ENCODE results near the gene HNF4A.

Gene HNF4A

GRCh38 chr20:44479643-44480042 lies 124.1 kb downstream of the HNF4A start:
- no peak for TF ChIP-seq NFIC (IDR thresholded peaks at IDR 0.05)
- TF ChIP-seq, protein P1, sequence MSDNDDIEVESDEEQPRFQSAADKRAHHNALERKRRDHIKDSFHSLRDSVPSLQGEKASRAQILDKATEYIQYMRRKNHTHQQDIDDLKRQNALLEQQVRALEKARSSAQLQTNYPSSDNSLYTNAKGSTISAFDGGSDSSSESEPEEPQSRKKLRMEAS (IDR thresholded peaks at IDR 0.05): no peak
- no peak for TF ChIP-seq RAD21 (IDR thresholded peaks at IDR 0.05; ENCODE audit: low read depth)
- no peak for TF ChIP-seq ZBTB7A (IDR thresholded peaks at IDR 0.05; ENCODE audit: low read depth)

- no peak for TF ChIP-seq RAD21 (IDR thresholded peaks at IDR 0.05; ENCODE audit: low read depth)
These were observed 124.6 kb downstream of the HNF4A start for GRCh38 chr20:44480097-44480496.

- no peak for TF ChIP-seq TAF1 (IDR thresholded peaks at IDR 0.05; ENCODE audit: low read depth)
- no peak for TF ChIP-seq TEAD4 (IDR thresholded peaks at IDR 0.05)
- TF ChIP-seq REST (IDR thresholded peaks at IDR 0.05; ENCODE audit: low read depth): no peak
- TF ChIP-seq FOXM1 (IDR thresholded peaks at IDR 0.05; ENCODE audit: borderline replicate concordance, low read depth): no peak
- TF ChIP-seq, protein P2, sequence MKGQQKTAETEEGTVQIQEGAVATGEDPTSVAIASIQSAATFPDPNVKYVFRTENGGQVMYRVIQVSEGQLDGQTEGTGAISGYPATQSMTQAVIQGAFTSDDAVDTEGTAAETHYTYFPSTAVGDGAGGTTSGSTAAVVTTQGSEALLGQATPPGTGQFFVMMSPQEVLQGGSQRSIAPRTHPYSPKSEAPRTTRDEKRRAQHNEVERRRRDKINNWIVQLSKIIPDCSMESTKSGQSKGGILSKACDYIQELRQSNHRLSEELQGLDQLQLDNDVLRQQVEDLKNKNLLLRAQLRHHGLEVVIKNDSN (IDR thresholded peaks at IDR 0.05): no peak
- TF ChIP-seq EP300 (IDR thresholded peaks at IDR 0.05; ENCODE audit: borderline replicate concordance): no peak
- no peak for TF ChIP-seq RAD21 (IDR thresholded peaks at IDR 0.05; ENCODE audit: low read depth)
- TF ChIP-seq TCF12 (IDR thresholded peaks at IDR 0.05; ENCODE audit: low read depth): no peak
- no peak for TF ChIP-seq CEBPB (IDR thresholded peaks at IDR 0.05)
- TF ChIP-seq, protein P1 (IDR thresholded peaks at IDR 0.05): no peak
- TF ChIP-seq EGR1 (IDR thresholded peaks at IDR 0.05): no peak
- TF ChIP-seq NFIC (IDR thresholded peaks at IDR 0.05): no peak
- no peak for TF ChIP-seq ZBTB7A (IDR thresholded peaks at IDR 0.05; ENCODE audit: low read depth)
- no peak for TF ChIP-seq YY1 (IDR thresholded peaks at IDR 0.05; ENCODE audit: low read depth)
- no peak for TF ChIP-seq CREB1 (IDR thresholded peaks at IDR 0.05; ENCODE audit: low read depth)
These were observed 126.4 kb downstream of the HNF4A start for GRCh38 chr20:44481719-44482416.

DNA sequence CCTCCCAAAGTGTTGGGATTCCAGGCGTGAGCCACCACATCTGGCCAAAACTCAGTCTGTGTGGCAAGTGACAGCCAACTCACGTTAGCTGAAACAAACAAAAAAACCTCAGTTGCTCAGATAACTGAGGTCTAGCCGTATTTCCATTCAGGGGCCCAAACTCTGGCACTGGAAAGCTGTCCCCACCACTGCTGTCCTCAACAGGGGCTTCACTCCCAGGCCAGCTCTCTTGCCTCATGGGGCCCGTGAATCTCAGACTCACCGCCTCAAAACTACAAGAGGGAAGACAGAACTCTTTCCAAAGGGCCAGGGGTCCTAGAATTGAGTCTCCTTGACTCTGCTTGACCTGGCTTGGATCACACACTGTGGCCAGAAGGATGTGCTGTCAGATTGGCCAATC lies 127.6 kb downstream of the HNF4A start:
- TF ChIP-seq, protein P1 (IDR thresholded peaks at IDR 0.05): no peak
- TF ChIP-seq ZBTB7A (IDR thresholded peaks at IDR 0.05; ENCODE audit: low read depth): no peak
- no peak for TF ChIP-seq NFIC (IDR thresholded peaks at IDR 0.05)
- no peak for TF ChIP-seq CREB1 (IDR thresholded peaks at IDR 0.05; ENCODE audit: low read depth)
- no peak for TF ChIP-seq TEAD4 (IDR thresholded peaks at IDR 0.05)
- no peak for TF ChIP-seq FOXM1 (IDR thresholded peaks at IDR 0.05; ENCODE audit: borderline replicate concordance, low read depth)
- TF ChIP-seq, protein P2 (IDR thresholded peaks at IDR 0.05): no peak
- TF ChIP-seq YY1 (IDR thresholded peaks at IDR 0.05; ENCODE audit: low read depth): no peak
- TF ChIP-seq REST (IDR thresholded peaks at IDR 0.05; ENCODE audit: low read depth): no peak
- no peak for TF ChIP-seq TCF12 (IDR thresholded peaks at IDR 0.05; ENCODE audit: low read depth)
- TF ChIP-seq EP300 (IDR thresholded peaks at IDR 0.05; ENCODE audit: borderline replicate concordance): no peak
- no peak for TF ChIP-seq TAF1 (IDR thresholded peaks at IDR 0.05; ENCODE audit: low read depth)
- no peak for TF ChIP-seq EGR1 (IDR thresholded peaks at IDR 0.05)
- no peak for TF ChIP-seq RAD21 (IDR thresholded peaks at IDR 0.05; ENCODE audit: low read depth)
- TF ChIP-seq CEBPB (IDR thresholded peaks at IDR 0.05): no peak

Data from Ishikawa (cell line).